K562 treated with DMSO at 1 percent for 24 hours (cell line): ENCODE data around the gene PTH. TPM values are rescaled to one million over a fixed set of nuclear protein-coding genes. Genes with fewer than 3 reads are reported as not detected.

Source experiments
- total RNA-seq: library from RNA; unstranded; fragments of 300-600 nt; gene quantifications from 2 replicates; pipeline ENCODE4 v1.2.3, GENCODE V29; 2022; ENCODE audit warnings: low read depth; ENCODE audit not compliant: insufficient read depth

Gene PTH
- not detected in 2 replicates for total RNA-seq

DNA sequence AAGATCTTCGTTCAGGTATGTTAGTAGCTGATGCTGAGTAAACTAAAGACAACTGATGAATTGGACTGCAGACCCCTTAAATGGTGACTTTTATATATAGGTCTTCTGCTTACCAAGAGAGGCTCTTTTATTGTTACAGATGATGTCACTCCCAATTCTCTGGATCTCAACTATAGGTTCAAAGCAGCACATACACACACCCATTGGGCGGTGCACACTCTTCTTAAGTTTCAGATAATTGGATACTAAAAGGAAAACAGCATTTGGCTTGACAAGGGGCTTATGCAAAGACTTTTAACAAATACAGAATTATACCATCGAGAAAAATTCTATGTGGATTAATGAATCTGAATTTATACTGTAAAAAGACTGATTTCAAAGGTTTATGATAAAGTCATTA is at the start of gene PTH:
TSS of gene PTH (minus strand) at position 69 of the 400 bp plus-strand sequence. CDS start 3,142 bp downstream, outside the sequence.

DNA sequence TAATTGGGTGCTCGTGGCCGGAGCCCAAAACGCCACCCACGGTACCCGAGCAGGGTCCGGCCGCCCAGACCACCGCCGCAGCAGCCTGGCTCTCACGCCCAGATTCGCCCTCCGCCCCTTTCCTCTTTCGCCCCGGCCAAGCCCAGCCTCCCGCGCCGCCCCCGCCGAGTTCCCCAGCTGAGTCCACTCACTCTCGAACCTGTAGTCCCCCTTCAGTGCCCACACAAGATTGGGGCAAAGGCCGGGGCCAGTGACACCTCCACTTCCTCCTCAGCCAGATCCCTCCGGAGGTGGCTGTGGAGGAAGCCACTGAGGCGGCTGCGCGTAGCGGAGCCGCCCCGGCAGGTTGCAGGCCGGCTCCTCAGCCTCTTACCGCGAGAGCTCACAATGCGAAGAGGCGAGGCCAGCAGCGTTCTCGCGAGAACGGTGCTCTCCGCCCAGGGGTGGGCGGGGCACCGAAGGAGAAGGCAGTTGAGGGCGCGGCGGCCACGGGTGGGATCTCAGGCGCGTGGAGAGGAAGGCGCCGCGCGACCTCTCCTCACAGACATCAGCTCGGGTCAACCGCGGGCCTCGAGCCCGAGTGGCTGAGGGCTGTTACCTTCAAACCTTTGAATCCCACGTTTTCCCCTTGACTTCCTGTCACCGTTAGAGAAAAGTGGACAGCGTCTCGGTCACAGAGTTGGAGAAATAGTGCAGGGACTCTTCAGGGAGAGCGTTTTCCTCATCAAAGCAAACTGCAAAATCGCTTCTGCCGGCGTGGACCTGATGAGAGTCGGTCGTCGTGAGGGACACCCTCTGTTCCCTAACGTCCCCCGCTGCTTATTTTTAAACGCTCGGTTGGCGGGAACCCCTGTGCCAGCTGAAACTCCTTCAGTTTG is 32.7 kb downstream of the PTH start, which contains the start of gene BTBD10:
TSS of gene BTBD10 (minus strand) at position 322 of the 878 bp plus-strand sequence. CDS start 18,098 bp downstream, outside the sequence.

Other genes starting within 250 kb of the PTH start
- 1.2 and 3.0 TPM in 2 replicates for gene BMAL1, start 218.2 kb downstream of the PTH start, total RNA-seq
- gene BTBD10, start 32.8 kb downstream of the PTH start, total RNA-seq = 9.0 and 12.1 TPM in 2 replicates
- 17.5 and 26.1 TPM in 2 replicates for gene FAR1, start 172.7 kb upstream of the PTH start, total RNA-seq